ENCODE results near the gene POTEF. TPM values are rescaled to one million over a fixed set of nuclear protein-coding genes. Genes with fewer than 3 reads are reported as not detected.
"Not testable (repeated sequence)": the region's sequence is repeated elsewhere in the genome, so short reads cannot be mapped to it uniquely, and the experiment has no call there.

POTEF gene
- total RNA-seq, 4 donors from 2014 or later: not detected

DNA sequence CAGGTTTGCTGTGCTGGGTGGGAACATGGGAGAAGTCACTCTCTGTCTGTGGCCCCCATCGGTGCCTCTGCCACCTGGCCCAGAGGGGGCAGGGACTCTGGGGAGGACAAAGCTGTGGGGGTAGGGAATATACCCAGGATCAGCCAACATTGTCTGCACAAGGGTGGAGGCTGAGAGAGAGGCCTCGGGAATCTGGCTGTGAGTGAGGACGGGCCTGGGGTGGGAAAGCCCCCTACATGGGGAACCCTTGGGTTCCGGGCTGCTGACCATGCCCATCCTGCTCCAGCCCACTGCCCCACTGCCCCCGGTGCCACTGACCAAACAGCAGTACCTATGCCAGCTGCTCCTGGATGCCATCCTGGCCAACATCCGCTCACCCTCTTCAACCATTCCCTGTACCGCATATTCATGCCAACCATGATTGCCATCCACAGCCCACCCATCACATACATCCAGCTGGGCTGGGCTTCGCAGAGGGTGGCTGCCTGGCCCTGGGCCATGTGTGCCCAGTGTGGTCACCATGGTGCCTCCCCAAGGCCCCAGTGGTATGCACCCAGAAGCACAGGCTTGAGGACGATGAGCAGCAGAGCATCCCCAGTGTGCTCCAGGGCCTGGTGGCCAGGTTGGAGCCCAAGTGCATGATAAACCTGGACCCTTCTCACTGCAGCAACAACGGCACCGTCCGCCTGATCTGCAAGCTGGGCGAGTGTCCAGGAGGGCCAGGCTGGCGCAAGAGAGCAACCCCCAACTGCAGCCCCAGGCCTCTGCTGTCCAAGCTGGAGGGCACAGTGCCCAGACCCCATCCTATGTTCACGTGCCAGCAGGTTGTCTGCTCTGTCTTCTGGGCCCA lies 6.9 kb upstream of the POTEF start:
- TF ChIP-seq, protein P1, sequence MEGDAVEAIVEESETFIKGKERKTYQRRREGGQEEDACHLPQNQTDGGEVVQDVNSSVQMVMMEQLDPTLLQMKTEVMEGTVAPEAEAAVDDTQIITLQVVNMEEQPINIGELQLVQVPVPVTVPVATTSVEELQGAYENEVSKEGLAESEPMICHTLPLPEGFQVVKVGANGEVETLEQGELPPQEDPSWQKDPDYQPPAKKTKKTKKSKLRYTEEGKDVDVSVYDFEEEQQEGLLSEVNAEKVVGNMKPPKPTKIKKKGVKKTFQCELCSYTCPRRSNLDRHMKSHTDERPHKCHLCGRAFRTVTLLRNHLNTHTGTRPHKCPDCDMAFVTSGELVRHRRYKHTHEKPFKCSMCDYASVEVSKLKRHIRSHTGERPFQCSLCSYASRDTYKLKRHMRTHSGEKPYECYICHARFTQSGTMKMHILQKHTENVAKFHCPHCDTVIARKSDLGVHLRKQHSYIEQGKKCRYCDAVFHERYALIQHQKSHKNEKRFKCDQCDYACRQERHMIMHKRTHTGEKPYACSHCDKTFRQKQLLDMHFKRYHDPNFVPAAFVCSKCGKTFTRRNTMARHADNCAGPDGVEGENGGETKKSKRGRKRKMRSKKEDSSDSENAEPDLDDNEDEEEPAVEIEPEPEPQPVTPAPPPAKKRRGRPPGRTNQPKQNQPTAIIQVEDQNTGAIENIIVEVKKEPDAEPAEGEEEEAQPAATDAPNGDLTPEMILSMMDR (IDR thresholded peaks at IDR 0.05 in 4 of 5, conservative IDR thresholded peaks at IDR 0.05 in 1 of 5): no peak
- no peak for TF ChIP-seq POLR2A (IDR thresholded peaks at IDR 0.05)
- in situ Hi-C loops (cut with MboI; ENCODE audit: low sequenced_read_pairs in 4 of 4) (no loop called here), intact Hi-C loops (cut with DNase I; ENCODE audit: low total_unique reads) (no loop called here)
- DNase-seq: no peak
- no peaks in the 10 kb centered on the region for H3K36me3 ChIP-seq
- no peaks in the 10 kb centered on the region for H3K27me3 ChIP-seq
- no peak overlapping the region for H3K4me3 ChIP-seq
- no peaks in the 10 kb centered on the region for H3K4me1 ChIP-seq
- H3K27ac ChIP-seq: no peak overlapping the region
- no peaks in the 10 kb centered on the region for H3K9me3 ChIP-seq
- no peak for ATAC-seq

DNA sequence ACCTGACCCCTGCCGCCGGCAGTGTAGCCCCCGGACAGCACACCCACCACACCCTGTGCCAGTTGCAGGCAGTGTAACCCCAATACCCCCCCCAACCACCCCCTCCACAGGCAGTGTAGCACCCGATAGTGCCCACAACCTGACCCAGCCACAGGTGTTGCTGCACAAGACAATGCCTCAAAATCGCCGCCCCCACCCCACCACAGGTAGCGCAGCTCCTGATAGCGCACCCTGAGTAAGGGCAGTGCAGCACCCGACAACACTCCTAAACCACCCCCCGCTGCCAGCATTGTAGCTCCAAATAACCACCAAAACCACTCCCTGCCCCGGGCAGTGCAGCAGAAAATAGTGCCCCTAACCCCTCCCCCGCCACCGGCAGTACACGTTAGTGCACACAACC lies 558 bp downstream of the POTEF start:
- H3K27ac ChIP-seq; intact Hi-C loops (cut with DNase I; ENCODE audit: low total_unique reads); ATAC-seq; H3K4me3 ChIP-seq; H3K27me3 ChIP-seq; H3K36me3 ChIP-seq; H3K9me3 ChIP-seq; DNase-seq; in situ Hi-C loops (cut with MboI; ENCODE audit: low sequenced_read_pairs in 4 of 4); H3K4me1 ChIP-seq: not testable (repeated sequence)

DNA sequence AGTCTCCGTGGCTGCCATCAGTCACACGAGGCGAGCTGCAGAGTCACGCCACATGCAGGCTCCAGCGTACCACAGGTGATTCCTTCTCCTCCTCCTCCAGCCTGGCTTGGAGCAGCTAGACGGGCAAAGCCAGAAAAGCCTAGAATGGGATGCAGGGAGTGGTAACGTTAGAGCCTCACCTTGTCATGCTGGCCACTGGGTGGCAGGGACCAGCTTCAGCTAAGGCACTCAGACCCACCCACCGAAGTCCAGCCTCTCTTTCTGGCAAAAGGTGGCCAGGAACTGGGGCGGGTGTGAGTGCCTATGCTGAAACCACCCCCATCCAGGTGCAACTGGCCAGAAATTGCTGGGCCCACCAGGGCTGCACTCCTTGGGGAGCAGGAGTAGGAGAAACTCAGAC lies 1.3 kb downstream of the POTEF start:
- intact Hi-C loops (cut with DNase I; ENCODE audit: low total_unique reads); H3K4me3 ChIP-seq; DNase-seq; H3K9me3 ChIP-seq; H3K27ac ChIP-seq; H3K36me3 ChIP-seq; ATAC-seq; H3K27me3 ChIP-seq; H3K4me1 ChIP-seq; in situ Hi-C loops (cut with MboI; ENCODE audit: low sequenced_read_pairs in 4 of 4): not testable (repeated sequence)

DNA sequence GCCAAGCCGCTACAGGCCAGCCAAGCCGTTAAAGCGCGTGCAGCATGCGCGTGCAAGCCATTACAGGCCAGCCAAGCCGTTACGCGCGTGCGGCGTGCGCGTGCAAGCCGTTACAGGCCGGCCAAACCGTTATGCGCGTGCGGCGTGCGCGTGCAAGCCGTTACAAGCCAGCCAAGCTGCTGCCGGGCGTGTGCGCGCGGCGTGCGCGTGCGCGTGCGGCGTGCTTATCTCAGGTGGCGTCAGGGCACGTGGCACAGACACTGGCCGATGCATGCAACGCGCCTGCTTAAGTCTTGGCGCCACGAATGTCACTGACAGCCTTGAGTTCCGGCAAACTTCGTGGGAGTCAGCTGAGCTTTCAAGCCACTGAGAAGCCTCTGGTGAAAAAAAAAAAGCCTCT lies 8.1 kb downstream of the POTEF start:
- H3K27me3 ChIP-seq; DNase-seq; in situ Hi-C loops (cut with MboI; ENCODE audit: low sequenced_read_pairs in 4 of 4); H3K9me3 ChIP-seq; H3K36me3 ChIP-seq; H3K4me3 ChIP-seq; ATAC-seq; H3K27ac ChIP-seq; intact Hi-C loops (cut with DNase I; ENCODE audit: low total_unique reads); H3K4me1 ChIP-seq: not testable (repeated sequence)

DNA sequence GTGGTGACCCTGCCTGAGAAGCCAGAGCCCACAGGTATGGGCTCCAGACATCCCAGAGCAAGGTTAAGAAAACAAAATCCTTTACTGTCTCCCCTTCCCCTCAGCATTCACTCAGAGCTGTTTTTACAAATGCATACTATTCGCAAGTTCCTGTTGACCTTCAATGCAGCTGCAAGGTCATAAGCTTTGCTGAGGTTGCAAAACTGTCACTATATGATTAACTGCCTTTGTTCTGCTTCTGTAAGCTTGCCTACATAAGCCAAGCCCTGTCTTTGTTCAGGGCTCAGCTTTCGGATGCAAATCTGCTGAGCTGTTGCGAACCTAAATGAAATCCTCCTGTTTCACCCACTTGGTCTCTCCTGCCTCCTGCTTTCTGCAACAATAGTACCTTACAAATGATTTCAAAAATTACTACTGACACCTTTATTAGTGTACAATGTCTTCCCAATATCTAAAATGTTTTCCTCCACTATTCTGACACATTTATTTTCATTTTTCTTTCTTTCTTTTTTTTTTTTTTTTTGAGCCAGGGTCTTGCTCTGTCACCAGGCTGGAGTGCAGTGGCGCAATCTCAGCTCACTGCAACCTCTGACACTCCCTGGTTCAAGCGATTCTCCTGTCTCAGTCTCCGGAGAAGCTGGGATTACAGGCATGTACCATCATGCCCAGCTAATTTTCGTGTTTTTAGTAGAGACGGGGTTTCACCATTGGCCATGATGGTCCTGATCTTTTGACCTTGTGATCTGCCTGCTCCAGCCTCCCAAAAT lies 26.2 kb downstream of the POTEF start:
- DNase-seq; H3K36me3 ChIP-seq; H3K27me3 ChIP-seq; H3K27ac ChIP-seq; intact Hi-C loops (cut with DNase I; ENCODE audit: low total_unique reads); ATAC-seq; H3K9me3 ChIP-seq; in situ Hi-C loops (cut with MboI; ENCODE audit: low sequenced_read_pairs in 4 of 4); H3K4me1 ChIP-seq; H3K4me3 ChIP-seq: not testable (repeated sequence)

DNA sequence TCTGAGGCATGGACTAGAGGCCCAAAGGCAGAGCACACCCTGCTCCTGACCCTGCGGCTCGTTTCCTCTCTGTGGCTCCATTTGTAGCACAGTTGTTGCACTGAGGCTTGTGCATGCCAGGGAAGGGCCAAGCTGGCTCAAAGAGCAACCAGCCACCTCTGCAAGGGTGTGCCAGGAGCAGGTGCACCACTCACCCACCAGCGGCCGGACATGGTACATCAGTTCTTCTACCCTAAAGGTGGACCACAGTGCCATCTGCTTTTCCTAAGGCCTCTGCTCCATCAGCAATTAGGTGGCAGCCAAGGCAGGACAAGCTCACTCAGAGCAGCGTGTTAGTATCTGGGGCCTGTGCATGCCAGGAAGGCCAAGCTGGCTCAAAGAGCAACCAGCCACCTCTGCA lies 66.4 kb downstream of the POTEF start:
- in situ Hi-C loops (cut with MboI; ENCODE audit: low sequenced_read_pairs in 4 of 4); H3K9me3 ChIP-seq; H3K27me3 ChIP-seq; H3K36me3 ChIP-seq; DNase-seq; H3K27ac ChIP-seq; intact Hi-C loops (cut with DNase I; ENCODE audit: low total_unique reads); ATAC-seq; H3K4me3 ChIP-seq; H3K4me1 ChIP-seq: not testable (repeated sequence)

DNA sequence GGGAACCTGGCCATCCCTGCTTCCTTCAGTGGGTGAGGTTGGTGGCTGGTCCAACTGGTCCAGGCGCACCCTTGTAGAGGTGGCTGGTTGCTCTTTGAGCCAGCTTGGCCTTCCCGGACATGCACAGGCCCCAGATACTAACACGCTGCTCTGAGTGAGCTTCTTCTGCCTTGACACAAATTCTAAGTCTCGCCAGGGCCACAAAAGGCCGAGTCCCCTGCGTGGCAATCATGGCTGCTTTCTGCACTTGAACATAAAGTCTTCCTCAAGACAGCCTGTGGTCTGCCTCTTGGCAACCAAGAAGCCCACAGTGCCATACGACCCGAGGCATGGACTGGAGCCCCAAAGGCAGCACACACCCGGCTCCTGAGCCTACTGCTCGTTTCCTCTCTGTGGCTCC lies 69.0 kb downstream of the POTEF start:
- in situ Hi-C loops (cut with MboI; ENCODE audit: low sequenced_read_pairs in 4 of 4): not testable (repeated sequence)

DNA sequence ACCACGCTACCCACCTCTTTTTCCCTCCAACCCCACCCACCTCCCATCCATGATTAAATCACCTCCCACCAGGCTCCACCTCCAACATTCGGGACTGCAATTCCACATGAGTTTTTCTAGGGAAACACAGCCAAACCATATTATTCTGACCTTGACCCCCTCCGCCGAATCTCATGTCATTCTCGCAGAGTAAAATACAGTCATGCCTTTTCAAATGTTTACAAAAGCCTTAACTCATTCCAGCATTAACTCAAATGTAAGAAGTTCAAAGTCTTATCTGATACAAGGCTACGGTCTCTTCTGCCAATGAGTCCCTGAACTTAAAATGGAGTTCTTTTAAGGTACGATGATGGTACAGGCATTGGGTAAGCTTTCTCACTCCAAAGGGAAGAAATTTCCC lies 72.7 kb downstream of the POTEF start:
- intact Hi-C loops (cut with DNase I; ENCODE audit: low total_unique reads); DNase-seq; in situ Hi-C loops (cut with MboI; ENCODE audit: low sequenced_read_pairs in 4 of 4): not testable (repeated sequence)

More for the DNA sequence above, 69.0 kb downstream of the POTEF start:
- H3K36me3 ChIP-seq; ATAC-seq; H3K27ac ChIP-seq; DNase-seq; intact Hi-C loops (cut with DNase I; ENCODE audit: low total_unique reads); H3K27me3 ChIP-seq; H3K4me3 ChIP-seq; H3K4me1 ChIP-seq; H3K9me3 ChIP-seq: not testable (repeated sequence)

DNA sequence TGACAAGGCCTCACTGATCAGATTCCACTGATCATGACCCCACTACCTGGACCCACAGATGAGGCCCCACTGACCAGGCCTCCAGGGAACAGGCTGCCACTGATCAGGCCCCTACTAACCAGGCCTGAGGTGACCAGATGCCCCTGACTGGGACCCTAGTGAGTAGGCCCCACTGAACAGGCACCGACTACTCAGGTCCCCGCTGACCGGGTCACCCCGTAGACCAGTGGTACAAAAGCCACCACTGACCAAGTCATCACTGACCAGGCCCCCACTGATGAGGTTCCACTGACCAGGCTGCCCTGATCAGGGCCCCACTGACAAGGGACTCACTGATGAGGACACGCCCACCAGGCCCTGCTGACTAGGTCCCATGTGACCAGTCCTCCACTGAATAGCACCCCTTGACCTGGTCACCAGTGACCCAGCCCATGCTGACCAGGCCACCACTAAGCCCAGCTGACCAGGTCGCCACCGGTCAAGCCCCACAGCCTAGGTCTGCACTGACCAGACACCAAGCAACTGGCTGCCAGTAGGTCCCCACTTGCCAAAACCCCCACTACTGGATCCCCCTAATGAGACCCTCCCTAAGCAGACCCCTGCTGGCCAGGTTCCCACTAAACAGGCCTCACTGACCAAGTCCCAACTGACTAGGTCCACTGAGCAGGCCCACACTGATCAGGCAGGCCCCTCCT lies 75.7 kb downstream of the POTEF start:
- DNase-seq; H3K4me3 ChIP-seq; ATAC-seq; H3K36me3 ChIP-seq; in situ Hi-C loops (cut with MboI; ENCODE audit: low sequenced_read_pairs in 4 of 4); H3K27me3 ChIP-seq; H3K27ac ChIP-seq; H3K4me1 ChIP-seq; H3K9me3 ChIP-seq; intact Hi-C loops (cut with DNase I; ENCODE audit: low total_unique reads): not testable (repeated sequence)

More for the DNA sequence above, 72.7 kb downstream of the POTEF start:
- not testable (repeated sequence) for H3K27me3 ChIP-seq, H3K27ac ChIP-seq, H3K4me1 ChIP-seq, H3K36me3 ChIP-seq, H3K9me3 ChIP-seq, ATAC-seq, H3K4me3 ChIP-seq

DNA sequence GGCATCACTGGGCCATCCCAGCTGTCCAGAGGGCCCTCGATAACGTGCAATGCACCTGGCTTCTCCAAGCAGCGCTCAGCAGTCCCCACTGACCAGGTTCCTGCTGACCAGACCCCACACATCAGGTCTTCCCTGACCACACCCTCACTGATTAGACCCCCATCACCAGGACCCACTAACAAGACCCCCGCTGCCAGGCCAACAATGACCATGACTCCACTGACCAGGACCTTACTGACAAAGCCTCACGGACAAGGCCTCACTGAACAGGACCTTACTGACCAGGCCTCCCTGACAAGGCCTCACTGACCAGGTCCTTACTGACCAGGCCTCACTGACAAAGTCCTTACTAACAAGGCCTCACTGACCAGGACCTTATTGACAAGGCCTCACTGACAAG lies 76.6 kb downstream of the POTEF start:
- H3K36me3 ChIP-seq; in situ Hi-C loops (cut with MboI; ENCODE audit: low sequenced_read_pairs in 4 of 4); H3K4me3 ChIP-seq; H3K9me3 ChIP-seq; ATAC-seq; DNase-seq; H3K27ac ChIP-seq; H3K4me1 ChIP-seq; intact Hi-C loops (cut with DNase I; ENCODE audit: low total_unique reads); H3K27me3 ChIP-seq: not testable (repeated sequence)

Data from gastrocnemius medialis (tissue), 4 donors.